SK-N-SH treated with all-trans-retinoic acid at 6 μM for 48 hours (cell line): Measurements from ENCODE around the gene CDC16.

ENCODE experiments used
- ATAC-seq: fragments of 200-7000 bp; cut with Tn5 transposase; 3 replicates; pipeline ENCODE4 v1.9.1; 2020; ENCODE audit warnings: mild to moderate bottlenecking, moderate library complexity
- ARNTL ChIP-seq: fragments of 450-650 bp; formaldehyde crosslinking; IDR thresholded peaks from 2 replicates; pipeline ENCODE4 v1.5.0; 2020; ENCODE audit warnings: low read depth, mild to moderate bottlenecking, moderate library complexity, borderline replicate concordance
- BACH2 ChIP-seq: fragments of 250-450 bp; sonication (Bioruptor Pico); IDR thresholded peaks from 2 replicates; pipeline ENCODE4 v1.9.0; 2021; ENCODE audit warnings: mild to moderate bottlenecking, borderline replicate concordance
- CSDC2 ChIP-seq: fragments of 250-450 bp; sonication (Bioruptor Pico); IDR thresholded peaks from 2 replicates; pipeline ENCODE4 v1.5.0; 2020; ENCODE audit warnings: mild to moderate bottlenecking, moderate library complexity
- ESRRG ChIP-seq: fragments of 250-450 bp; sonication (Bioruptor Pico); IDR thresholded peaks from 2 replicates; pipeline ENCODE4 v1.6.1; 2021; ENCODE audit warnings: mild to moderate bottlenecking
- OSR1 ChIP-seq: fragments of 250-450 bp; sonication (Bioruptor Pico); IDR thresholded peaks from 2 replicates; pipeline ENCODE4 v1.8.0; 2022; ENCODE audit warnings: moderate library complexity, mild to moderate bottlenecking, inconsistent platforms
- PPARA ChIP-seq: fragments of 250-450 bp; sonication (Bioruptor Pico); IDR thresholded peaks from 2 replicates; pipeline ENCODE4 v1.5.0; 2020; ENCODE audit warnings: mild to moderate bottlenecking, borderline replicate concordance
- RARB ChIP-seq: fragments of 250-450 bp; sonication (Bioruptor Pico); IDR thresholded peaks from 2 replicates; pipeline ENCODE4 v1.8.0; 2021; ENCODE audit warnings: mild to moderate bottlenecking, moderate library complexity
- TCF4 ChIP-seq: fragments of 250-450 bp; sonication (Bioruptor Pico); IDR thresholded peaks from 2 replicates; pipeline ENCODE4 v1.8.0; 2021; ENCODE audit warnings: mild to moderate bottlenecking, moderate library complexity, borderline replicate concordance
- TOX ChIP-seq: fragments of 250-450 bp; sonication (Bioruptor Pico); IDR thresholded peaks from 2 replicates; pipeline ENCODE4 v1.8.0; 2021; ENCODE audit warnings: mild to moderate bottlenecking, moderate library complexity, borderline replicate concordance
- ZC3H10 ChIP-seq: fragments of 250-450 bp; sonication (Bioruptor Pico); IDR thresholded peaks from 2 replicates; pipeline ENCODE4 v1.5.1; 2021; ENCODE audit warnings: mild to moderate bottlenecking, moderate library complexity
- ZFP3 ChIP-seq: fragments of 250-450 bp; sonication (Bioruptor Pico); IDR thresholded peaks from 2 replicates; pipeline ENCODE4 v1.5.0; 2020; ENCODE audit warnings: mild to moderate bottlenecking, moderate library complexity
- ZFP30 ChIP-seq: fragments of 450-650 bp; formaldehyde crosslinking; IDR thresholded peaks from 2 replicates; pipeline ENCODE4 v1.5.0; 2022; ENCODE audit warnings: mild to moderate bottlenecking, moderate library complexity
- ZNF565 ChIP-seq: fragments of 450-650 bp; formaldehyde crosslinking; conservative IDR thresholded peaks from 2 replicates; pipeline ENCODE4 v1.5.0; 2020; ENCODE audit warnings: low read depth, mild to moderate bottlenecking, moderate library complexity
- ZNF70 ChIP-seq: fragments of 450-650 bp; formaldehyde crosslinking; IDR thresholded peaks from 2 replicates; pipeline ENCODE4 v1.5.0; 2020; ENCODE audit warnings: mild to moderate bottlenecking, moderate library complexity
- ZNF8 ChIP-seq: fragments of 450-650 bp; formaldehyde crosslinking; IDR thresholded peaks from 2 replicates; pipeline ENCODE4 v1.5.0; 2020; ENCODE audit warnings: mild to moderate bottlenecking, moderate library complexity
- TF ChIP-seq, protein P1 (sequence below): fragments of 250-450 bp; sonication (Bioruptor Pico); IDR thresholded peaks from 2 replicates; pipeline ENCODE4 v1.8.0; 2021; ENCODE audit warnings: low read depth, mild to moderate bottlenecking, moderate library complexity, borderline replicate concordance
- TF ChIP-seq, protein P2 (sequence below): fragments of 250-450 bp; sonication (Bioruptor Pico); IDR thresholded peaks from 2 replicates; pipeline ENCODE4 v1.5.1; 2021; ENCODE audit warnings: mild to moderate bottlenecking, moderate library complexity

CDC16 gene

DNA sequence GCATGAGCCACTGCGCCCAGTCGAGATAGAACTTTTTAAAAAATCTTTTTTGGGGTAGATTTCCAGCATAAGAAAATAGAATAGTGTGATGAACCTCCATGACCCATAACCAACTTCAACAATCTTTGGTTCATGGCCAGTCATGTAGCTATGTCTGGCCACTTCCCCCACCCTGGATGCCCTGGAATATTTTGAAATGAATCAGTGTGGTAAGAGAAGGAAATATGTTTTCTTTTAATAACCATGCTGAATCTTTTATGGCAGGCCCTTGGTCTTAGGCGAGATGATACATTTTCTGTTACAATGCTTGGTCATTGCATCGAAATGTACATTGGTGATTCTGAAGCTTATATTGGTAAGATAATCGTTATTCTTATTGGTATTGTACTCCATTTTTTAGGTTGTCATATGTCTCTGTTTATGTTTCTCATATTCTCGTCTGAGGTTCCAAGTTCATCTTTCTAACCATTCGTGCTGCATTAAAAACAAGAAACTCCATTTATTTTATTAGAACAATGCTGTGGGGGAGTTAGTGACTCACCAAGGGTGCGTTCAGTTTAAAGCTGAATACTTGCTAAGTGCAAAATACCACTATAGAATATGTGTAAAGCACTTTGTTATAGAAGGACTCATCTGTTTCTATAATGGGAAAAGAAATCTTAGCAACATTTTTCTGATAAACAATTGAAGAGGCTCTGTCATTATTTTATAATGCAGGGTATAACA lies 30.4 kb downstream of the CDC16 start (continued):
- TF ChIP-seq, protein P1, sequence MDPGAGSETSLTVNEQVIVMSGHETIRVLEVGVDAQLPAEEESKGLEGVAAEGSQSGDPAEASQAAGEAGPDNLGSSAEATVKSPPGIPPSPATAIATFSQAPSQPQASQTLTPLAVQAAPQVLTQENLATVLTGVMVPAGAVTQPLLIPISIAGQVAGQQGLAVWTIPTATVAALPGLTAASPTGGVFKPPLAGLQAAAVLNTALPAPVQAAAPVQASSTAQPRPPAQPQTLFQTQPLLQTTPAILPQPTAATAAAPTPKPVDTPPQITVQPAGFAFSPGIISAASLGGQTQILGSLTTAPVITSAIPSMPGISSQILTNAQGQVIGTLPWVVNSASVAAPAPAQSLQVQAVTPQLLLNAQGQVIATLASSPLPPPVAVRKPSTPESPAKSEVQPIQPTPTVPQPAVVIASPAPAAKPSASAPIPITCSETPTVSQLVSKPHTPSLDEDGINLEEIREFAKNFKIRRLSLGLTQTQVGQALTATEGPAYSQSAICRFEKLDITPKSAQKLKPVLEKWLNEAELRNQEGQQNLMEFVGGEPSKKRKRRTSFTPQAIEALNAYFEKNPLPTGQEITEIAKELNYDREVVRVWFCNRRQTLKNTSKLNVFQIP = no peak
- TF ChIP-seq RARB (CRISPR knock-in tag) = no peak
- TF ChIP-seq OSR1 (CRISPR knock-in tag) = no peak

DNA sequence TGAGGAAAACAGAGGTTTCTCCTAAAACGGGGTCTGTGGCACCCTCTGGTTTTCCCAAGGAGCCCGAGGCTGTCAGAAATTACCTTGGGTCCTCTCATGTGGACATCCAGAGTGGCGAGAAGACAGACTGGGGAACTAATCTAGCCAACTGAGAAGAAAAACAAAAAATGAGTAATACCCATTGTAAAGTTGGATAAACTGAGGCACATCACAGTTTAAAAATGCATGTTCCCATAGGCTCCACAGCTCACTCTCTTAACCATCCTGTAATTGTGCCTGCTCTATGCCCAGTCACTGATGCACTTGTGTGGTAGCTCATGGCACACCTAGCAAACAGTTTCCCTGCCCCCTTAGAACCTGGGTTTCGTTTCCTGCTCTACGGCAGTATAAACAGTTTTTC lies 31.5 kb downstream of the CDC16 start:
- no peak for ATAC-seq
- TF ChIP-seq TOX (CRISPR knock-in tag) (no peak), CSDC2 (no peak), ZNF8 (CRISPR knock-in tag) (no peak), ZFP3 (CRISPR knock-in tag) (no peak), ARNTL (no peak), RARB (CRISPR knock-in tag) (no peak), ZC3H10 (CRISPR knock-in tag) (no peak)

DNA sequence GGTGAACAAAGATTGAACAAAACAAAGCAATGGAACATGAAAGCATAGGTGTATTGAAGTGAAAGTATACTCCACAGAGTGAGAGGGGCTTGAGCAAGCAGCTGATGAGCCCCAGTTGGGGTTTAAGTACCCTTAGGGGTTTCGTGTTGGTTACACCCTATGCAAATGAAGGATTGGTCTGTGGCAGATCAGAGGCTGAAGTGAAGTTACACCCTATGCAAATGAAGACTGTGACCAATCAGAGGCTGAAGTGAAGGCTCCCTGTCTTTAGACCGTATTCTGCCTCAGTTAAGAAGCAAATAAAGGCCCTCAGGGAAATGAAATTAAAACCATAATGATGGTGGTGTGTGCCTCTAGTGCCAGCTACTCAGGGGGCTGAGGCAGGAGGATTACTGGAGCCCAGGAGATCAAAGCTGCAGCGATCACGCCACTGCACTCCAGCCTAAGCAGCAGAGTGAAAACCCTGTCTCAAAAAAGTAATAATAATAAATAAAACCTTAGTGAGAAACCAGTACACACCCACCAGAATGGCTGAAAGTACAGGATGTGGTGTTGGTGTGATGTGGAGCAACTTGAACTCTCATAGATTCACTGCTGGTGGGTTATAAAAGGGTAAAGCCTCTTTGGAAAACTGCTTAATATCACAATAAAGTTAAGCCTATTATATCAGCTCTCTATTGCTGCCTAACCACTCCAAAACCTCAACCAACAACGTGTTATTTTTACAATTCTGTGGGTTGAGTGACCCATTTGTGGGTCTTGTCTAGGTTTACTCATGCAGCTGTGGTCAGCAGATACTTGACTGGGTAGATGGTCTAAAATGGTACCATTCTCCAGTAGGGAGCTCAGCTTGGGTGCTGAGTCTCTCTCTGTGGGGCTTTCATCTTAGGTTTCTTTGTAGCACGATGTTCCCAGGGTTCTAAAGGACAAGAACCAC lies 33.9 kb downstream of the CDC16 start:
- TF ChIP-seq OSR1 (CRISPR knock-in tag) (no peak), ZNF70 (CRISPR knock-in tag) (no peak), ARNTL (no peak), PPARA (CRISPR knock-in tag) (no peak), BACH2 (CRISPR knock-in tag) (no peak), ZFP3 (CRISPR knock-in tag) (no peak), TCF4 (no peak), ZFP30 (CRISPR knock-in tag) (no peak), TOX (CRISPR knock-in tag) (no peak), ESRRG (no peak)
- TF ChIP-seq, protein P2, sequence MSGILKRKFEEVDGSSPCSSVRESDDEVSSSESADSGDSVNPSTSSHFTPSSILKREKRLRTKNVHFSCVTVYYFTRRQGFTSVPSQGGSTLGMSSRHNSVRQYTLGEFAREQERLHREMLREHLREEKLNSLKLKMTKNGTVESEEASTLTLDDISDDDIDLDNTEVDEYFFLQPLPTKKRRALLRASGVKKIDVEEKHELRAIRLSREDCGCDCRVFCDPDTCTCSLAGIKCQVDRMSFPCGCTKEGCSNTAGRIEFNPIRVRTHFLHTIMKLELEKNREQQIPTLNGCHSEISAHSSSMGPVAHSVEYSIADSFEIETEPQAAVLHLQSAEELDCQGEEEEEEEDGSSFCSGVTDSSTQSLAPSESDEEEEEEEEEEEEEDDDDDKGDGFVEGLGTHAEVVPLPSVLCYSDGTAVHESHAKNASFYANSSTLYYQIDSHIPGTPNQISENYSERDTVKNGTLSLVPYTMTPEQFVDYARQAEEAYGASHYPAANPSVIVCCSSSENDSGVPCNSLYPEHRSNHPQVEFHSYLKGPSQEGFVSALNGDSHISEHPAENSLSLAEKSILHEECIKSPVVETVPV (CRISPR knock-in tag) = no peak
- TF ChIP-seq, protein P1 = no peak
- no peak for ATAC-seq

DNA sequence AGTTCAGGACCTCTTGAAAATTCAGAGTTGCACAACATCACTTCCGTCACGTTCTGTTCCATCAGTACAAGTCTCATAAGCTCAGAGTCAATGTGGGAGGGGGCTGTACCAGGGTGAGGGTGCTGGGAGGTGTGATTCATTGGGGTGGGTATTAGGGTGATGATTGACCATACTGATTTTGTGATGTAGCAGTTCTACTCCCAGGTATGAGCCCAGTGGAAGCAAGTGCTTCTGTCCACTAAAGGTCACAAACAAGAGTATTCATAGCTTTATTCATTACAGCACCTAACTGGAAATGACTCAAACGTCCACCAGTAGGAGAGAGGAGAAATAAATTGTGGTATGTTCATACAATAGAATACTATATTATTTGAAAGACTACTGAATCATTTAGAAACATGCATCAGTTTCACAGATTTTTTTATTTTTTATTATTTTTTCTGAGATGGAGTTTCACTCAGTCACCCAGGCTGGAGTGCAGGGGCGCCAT lies 34.6 kb downstream of the CDC16 start:
- TF ChIP-seq TOX (CRISPR knock-in tag) (no peak), ZNF565 (CRISPR knock-in tag) (no peak)
- TF ChIP-seq, protein P1 = no peak
- no peak for ATAC-seq

DNA sequence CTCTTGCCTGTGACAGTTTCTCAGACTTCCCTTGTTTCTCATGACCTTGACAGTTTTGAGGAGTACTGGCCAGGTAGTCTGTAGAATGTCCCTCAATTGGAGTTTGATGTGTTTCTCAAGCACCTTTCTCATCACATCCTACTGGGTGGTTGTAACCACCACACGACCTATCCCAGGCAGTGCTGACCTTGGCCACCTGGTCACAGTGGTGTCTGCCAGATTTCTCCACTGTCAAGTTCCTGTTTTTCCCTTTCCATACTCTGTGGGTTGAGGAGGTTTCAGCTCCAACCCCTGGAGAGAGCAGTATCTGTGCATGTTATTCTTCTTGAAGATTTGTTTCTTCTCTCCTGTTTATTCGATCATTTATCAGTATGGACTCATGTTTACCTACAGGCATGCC lies 38.3 kb downstream of the CDC16 start:
- TF ChIP-seq CSDC2 (no peak), ZNF70 (CRISPR knock-in tag) (no peak), PPARA (CRISPR knock-in tag) (no peak)
- TF ChIP-seq, protein P1 = no peak
- no peak for ATAC-seq
